CD4-positive, alpha-beta T cell (primary cell): ENCODE data around the gene CCDC200. TPM values are rescaled to one million over a fixed set of nuclear protein-coding genes. Genes with fewer than 3 reads are reported as not detected.
"Not testable (repeated sequence)": the region's sequence is repeated elsewhere in the genome, so short reads cannot be mapped to it uniquely, and the experiment has no call there.

ENCODE experiments used
- ATAC-seq: fragments of 200-7000 bp; cut with Tn5 transposase; one replicate; pipeline ENCODE4 v1.10.0; 2022; ENCODE audit warnings: mild to moderate bottlenecking; ENCODE audit not compliant: poor library complexity
- CTCF ChIA-PET: fragments of 350-600 bp; sonication (Branson Sonifier 250); formaldehyde crosslinking; loops from one replicate; lab custom pipeline; 2021; ENCODE audit warnings: antibody characterized with exemption, inconsistent platforms; lab: Charles Lee
- POLR2A ChIA-PET: fragments of 350-600 bp; sonication (Branson Sonifier 250); formaldehyde crosslinking; loops from one replicate; lab custom pipeline; 2021; ENCODE audit warnings: antibody characterized with exemption, inconsistent platforms; lab: Charles Lee
- DNase-seq, 14 experiments: peaks; one replicate each; pipeline ENCODE4 v3.0.0-alpha.2; 2013 to 2020; ENCODE audit warnings: mixed read lengths in 2 of 14
- H3K27ac ChIP-seq, 2 donors: one replicate each; pipeline versions ENCODE4 v1.5.1 to v1.7.0; 2013; ENCODE audit warnings: low read length in 2 of 2, low read depth in 1 of 2, mild to moderate bottlenecking in 1 of 2
- H3K27me3 ChIP-seq, 2 experiments: 1 replicate in 1 of 2; 2 replicates in 1 of 2; pipeline versions ENCODE4 v1.6.1 to v1.7.0; 2013; ENCODE audit warnings: low read length in 2 of 2, control low read depth in 1 of 2, mild to moderate bottlenecking in 1 of 2, moderate library complexity in 1 of 2; ENCODE audit not compliant: insufficient read depth in 2 of 2, control insufficient read depth in 1 of 2
- H3K36me3 ChIP-seq: one replicate; pipeline ENCODE4 v1.6.1; 2013; ENCODE audit warnings: low read length, control low read depth; ENCODE audit not compliant: insufficient read depth
- H3K4me1 ChIP-seq: one replicate; pipeline ENCODE4 v1.6.1; 2013; ENCODE audit warnings: low read length, control low read depth; ENCODE audit not compliant: insufficient read depth
- H3K4me3 ChIP-seq: one replicate; pipeline ENCODE4 v1.5.1; 2013; ENCODE audit warnings: mild to moderate bottlenecking, low read length, moderate library complexity
- H3K9me3 ChIP-seq, 2 experiments: 1 replicate in 1 of 2; 2 replicates in 1 of 2; pipeline versions ENCODE4 v1.6.1 to v1.7.0; 2013; ENCODE audit warnings: low read length in 2 of 2, mild to moderate bottlenecking in 2 of 2, control low read depth in 1 of 2, moderate library complexity in 1 of 2; ENCODE audit not compliant: control insufficient read depth in 1 of 2, insufficient read depth in 1 of 2
- H3K27ac Mint-ChIP-seq: one replicate; pipeline ENCODE4 v1.8.0; 2020; ENCODE audit warnings: mixed read lengths
- H3K27me3 Mint-ChIP-seq: one replicate; pipeline ENCODE4 v1.8.0; 2021; ENCODE audit warnings: mixed read lengths
- H3K36me3 Mint-ChIP-seq: one replicate; pipeline ENCODE4 v1.8.0; 2021; ENCODE audit warnings: low read depth, mixed read lengths
- H3K4me1 Mint-ChIP-seq: one replicate; pipeline ENCODE4 v1.8.0; 2021; ENCODE audit warnings: low read depth, mixed read lengths
- H3K4me3 Mint-ChIP-seq: one replicate; pipeline ENCODE4 v1.8.0; 2020; ENCODE audit warnings: mild to moderate bottlenecking, mixed read lengths
- H3K9me3 Mint-ChIP-seq: one replicate; pipeline ENCODE4 v1.8.0; 2020; ENCODE audit warnings: mixed read lengths
- intact Hi-C, 2 experiments: fragments of 100-400 bp; cut with DNase I in 1 of 2; cut with micrococcal nuclease in 1 of 2; formaldehyde crosslinking; loops; one replicate each; pipeline versions ENCODE4 v1.15.1 to v1.9.0; 2023 to 2025; cut with DNase I, micrococcal nuclease
- polyA plus RNA-seq, 2 donors: library from polyadenylated mRNA; unstranded; fragments of 120-200 nt; gene quantifications; one replicate each; pipeline ENCODE4 v1.2.1, GENCODE V29; 2013
- total RNA-seq, 174 experiments: library from RNA in 2 of 174; stranded (reverse) in 2 of 174; gene quantifications; one replicate each; pipeline ENCODE4 v1.2.3 and lab custom pipeline; 2021 to 2026

Gene CCDC200
- total RNA-seq (1 to 10 TPM in 1 of 2 experiments, under 1 TPM in 1; 0.47 to 1.0 TPM), total RNA-seq (lab: John Stamatoyannopoulos, UW) (0 to 0.51 (median 0.08) reads per million in 172 experiments)
- 4.0 TPM for polyA plus RNA-seq (2013, experiment 1 of 2)
- polyA plus RNA-seq (2013, experiment 2 of 2), result 4.9 TPM

DNA sequence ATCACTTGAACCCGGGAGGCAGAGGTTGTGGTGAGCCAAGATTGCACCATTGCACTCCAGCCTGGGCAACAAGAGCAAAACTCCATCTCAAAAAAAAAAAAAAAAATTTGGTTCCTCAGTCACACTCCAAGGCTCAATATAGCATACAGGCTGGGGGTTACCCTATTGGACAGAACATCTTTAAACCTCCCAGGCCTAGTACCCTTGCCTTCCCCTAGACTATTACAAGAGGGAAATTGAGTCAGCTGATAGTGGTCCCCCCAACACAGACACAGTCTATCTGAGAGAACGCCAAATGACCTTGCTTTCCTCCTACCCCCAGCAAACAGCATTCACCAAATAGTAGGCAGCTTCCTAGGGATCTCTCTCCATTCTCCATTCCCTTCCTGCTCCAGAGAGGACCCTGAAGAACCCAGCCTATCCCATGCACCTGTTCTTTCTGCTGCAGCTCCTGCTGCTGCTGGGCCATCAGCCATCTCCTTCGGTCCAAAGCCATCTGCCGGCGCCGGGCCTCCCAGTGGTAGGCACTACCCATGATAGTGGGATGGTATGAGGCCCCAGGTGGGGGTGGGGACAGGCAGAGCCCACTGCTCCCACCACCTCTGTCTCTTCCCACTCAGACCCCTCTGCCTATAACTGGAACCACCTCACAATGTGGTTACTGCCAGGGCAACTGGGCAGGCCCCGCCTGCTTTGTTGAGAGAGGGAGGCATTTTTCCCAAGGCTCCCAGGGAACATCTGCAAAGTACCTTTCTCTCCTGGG, at the start of gene CCDC200:
TSS of gene CCDC200 (minus strand) at position 604 of the 763 bp plus-strand sequence. CDS start at position 535, 69 bp downstream.
- H3K36me3 ChIP-seq, CTCF ChIA-PET, H3K27me3 ChIP-seq, H3K4me1 ChIP-seq, H3K27ac Mint-ChIP-seq, H3K36me3 Mint-ChIP-seq, H3K4me3 Mint-ChIP-seq, POLR2A ChIA-PET, DNase-seq, ATAC-seq, H3K4me3 ChIP-seq, H3K4me1 Mint-ChIP-seq, H3K27me3 Mint-ChIP-seq, H3K9me3 Mint-ChIP-seq, H3K27ac ChIP-seq: not testable (repeated sequence)
- intact Hi-C loops, result loop anchor here in 1 of 2 experiments (10.0 kb wide), 1 partner anchor 857 kb away; no protein-coding TSS in a partner anchor
- peaks cover 0 to 11% of the 10 kb centered on the region in 2 experiments for H3K9me3 ChIP-seq

DNA sequence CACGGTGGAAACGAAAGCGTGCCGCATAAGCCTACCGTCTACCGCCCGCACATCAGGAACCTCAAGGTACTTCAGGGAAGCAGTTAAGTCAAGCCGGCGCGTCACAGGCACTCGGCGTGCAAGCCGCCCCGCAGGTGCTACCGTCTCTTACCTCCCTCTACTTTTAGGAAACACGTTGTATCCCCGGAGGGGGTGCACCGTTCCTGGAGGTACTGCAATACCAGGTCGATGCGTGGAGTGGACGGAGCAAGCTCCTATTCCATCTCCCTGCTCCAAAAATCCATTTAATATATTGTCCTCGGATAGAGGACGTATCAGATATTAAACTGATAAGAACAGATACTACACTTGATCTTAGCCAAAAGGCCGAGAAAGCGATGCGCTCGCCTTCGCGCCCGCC, 44.5 kb upstream of the CCDC200 start:
- H3K9me3 ChIP-seq, H3K36me3 ChIP-seq, POLR2A ChIA-PET, intact Hi-C loops, H3K4me3 Mint-ChIP-seq, H3K4me1 Mint-ChIP-seq, H3K4me3 ChIP-seq, H3K27me3 Mint-ChIP-seq, H3K4me1 ChIP-seq, CTCF ChIA-PET, H3K27ac Mint-ChIP-seq, H3K9me3 Mint-ChIP-seq, H3K36me3 Mint-ChIP-seq, H3K27me3 ChIP-seq, ATAC-seq, H3K27ac ChIP-seq, DNase-seq: not testable (repeated sequence)

DNA sequence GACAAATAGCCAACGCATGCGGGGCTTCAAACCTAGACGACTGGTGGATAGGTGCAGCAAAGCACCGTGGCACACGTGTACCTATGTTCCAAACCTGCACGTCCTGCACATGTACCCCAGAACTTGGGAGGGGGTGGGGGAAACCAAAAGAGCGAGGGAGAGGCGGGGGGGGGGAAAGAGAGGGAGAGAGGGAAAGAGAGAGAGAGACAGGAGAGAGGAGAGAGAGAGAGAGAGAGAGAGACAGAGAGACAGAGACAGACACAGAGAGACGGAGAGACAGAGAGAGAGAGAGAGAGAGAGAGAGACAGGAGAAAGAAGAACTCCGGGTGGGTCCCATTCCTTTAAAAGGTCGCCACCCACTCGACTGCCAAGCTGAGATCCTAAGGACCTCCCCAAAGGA, 44.1 kb upstream of the CCDC200 start:
- CTCF ChIA-PET, ATAC-seq, H3K4me1 ChIP-seq, H3K4me3 Mint-ChIP-seq, H3K27ac Mint-ChIP-seq, H3K27ac ChIP-seq, H3K4me3 ChIP-seq, H3K36me3 Mint-ChIP-seq, POLR2A ChIA-PET, H3K36me3 ChIP-seq, H3K4me1 Mint-ChIP-seq, H3K27me3 Mint-ChIP-seq, intact Hi-C loops, H3K9me3 Mint-ChIP-seq, H3K9me3 ChIP-seq, H3K27me3 ChIP-seq: not testable (repeated sequence)
- DNase-seq, result peak in 1 of 14 experiments; percentile 0

DNA sequence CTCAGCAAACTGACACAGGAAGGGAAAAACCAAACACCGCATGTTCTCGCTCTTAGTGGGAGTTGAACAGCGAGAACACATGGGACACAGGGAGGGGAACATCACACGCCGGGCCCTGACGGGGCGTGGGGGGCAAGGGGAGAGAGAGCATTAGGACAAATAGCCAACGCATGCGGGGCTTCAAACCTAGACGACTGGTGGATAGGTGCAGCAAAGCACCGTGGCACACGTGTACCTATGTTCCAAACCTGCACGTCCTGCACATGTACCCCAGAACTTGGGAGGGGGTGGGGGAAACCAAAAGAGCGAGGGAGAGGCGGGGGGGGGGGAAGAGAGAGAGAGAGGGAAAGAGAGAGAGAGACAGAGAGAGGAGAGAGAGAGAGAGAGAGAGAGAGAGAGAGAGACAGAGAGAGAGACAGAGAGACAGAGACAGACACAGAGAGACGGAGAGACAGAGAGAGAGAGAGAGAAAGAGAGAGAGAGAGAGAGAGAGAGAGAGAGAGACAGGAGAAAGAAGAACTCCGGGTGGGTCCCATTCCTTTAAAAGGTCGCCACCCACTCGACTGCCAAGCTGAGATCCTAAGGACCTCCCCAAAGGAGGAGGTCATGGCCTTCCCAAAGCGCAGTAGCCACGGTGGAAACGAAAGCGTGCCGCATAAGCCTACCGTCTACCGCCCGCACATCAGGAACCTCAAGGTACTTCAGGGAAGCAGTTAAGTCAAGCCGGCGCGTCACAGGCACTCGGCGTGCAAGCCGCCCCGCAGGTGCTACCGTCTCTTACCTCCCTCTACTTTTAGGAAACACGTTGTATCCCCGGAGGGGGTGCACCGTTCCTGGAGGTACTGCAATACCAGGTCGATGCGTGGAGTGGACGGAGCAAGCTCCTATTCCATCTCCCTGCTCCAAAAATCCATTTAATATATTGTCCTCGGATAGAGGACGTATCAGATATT, 42.4 kb upstream of the CCDC200 start:
- H3K9me3 Mint-ChIP-seq, H3K27ac Mint-ChIP-seq, H3K27ac ChIP-seq, POLR2A ChIA-PET, CTCF ChIA-PET, H3K27me3 ChIP-seq, DNase-seq, H3K4me3 ChIP-seq, H3K4me1 Mint-ChIP-seq, intact Hi-C loops, ATAC-seq, H3K27me3 Mint-ChIP-seq, H3K36me3 ChIP-seq, H3K9me3 ChIP-seq, H3K4me3 Mint-ChIP-seq, H3K4me1 ChIP-seq, H3K36me3 Mint-ChIP-seq: not testable (repeated sequence)

DNA sequence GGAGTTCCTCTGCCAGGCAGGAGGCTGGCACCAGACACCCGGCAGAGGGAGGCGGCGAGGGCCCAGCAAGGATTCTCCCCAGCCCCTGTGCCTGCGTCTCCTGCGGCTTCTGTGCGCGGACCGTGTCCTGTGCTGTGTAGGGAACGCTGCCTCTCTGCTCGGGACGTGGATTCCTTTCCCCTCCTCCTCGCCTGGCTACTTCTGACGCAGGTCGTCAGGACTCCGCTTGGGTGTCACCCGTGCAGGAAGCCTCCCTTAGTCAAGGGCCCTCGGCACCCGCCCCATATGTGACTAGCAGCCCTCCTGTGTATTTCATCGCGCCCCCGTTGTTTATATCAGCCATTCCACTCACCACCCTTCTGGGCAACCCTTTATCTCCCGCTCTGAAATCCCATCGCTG, 18.0 kb upstream of the CCDC200 start:
- ATAC-seq, H3K4me1 Mint-ChIP-seq, DNase-seq, H3K36me3 ChIP-seq, H3K27ac Mint-ChIP-seq, H3K36me3 Mint-ChIP-seq, intact Hi-C loops, H3K4me1 ChIP-seq, POLR2A ChIA-PET, H3K27me3 ChIP-seq, H3K27me3 Mint-ChIP-seq, H3K4me3 ChIP-seq, H3K27ac ChIP-seq, H3K9me3 Mint-ChIP-seq, H3K9me3 ChIP-seq, CTCF ChIA-PET, H3K4me3 Mint-ChIP-seq: not testable (repeated sequence)

DNA sequence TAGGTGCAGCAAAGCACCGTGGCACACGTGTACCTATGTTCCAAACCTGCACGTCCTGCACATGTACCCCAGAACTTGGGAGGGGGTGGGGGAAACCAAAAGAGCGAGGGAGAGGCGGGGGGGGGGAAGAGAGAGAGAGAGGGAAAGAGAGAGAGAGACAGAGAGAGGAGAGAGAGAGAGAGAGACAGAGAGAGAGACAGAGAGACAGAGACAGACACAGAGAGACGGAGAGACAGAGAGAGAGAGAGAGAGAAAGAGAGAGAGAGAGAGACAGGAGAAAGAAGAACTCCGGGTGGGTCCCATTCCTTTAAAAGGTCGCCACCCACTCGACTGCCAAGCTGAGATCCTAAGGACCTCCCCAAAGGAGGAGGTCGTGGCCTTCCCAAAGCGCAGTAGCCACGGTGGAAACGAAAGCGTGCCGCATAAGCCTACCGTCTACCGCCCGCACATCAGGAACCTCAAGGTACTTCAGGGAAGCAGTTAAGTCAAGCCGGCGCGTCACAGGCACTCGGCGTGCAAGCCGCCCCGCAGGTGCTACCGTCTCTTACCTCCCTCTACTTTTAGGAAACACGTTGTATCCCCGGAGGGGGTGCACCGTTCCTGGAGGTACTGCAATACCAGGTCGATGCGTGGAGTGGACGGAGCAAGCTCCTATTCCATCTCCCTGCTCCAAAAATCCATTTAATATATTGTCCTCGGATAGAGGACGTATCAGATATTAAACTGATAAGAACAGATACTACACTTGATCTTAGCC, 12.4 kb upstream of the CCDC200 start:
- H3K36me3 Mint-ChIP-seq, H3K9me3 ChIP-seq, H3K4me1 Mint-ChIP-seq, H3K27ac ChIP-seq, intact Hi-C loops, H3K4me1 ChIP-seq, CTCF ChIA-PET, H3K4me3 ChIP-seq, H3K27ac Mint-ChIP-seq, ATAC-seq, H3K36me3 ChIP-seq, H3K27me3 Mint-ChIP-seq, POLR2A ChIA-PET, H3K9me3 Mint-ChIP-seq, H3K27me3 ChIP-seq, DNase-seq, H3K4me3 Mint-ChIP-seq: not testable (repeated sequence)
